Endothelial cell of umbilical vein (primary cell): ENCODE data around the gene CAMK2G. TPM values are rescaled to one million over a fixed set of nuclear protein-coding genes. Genes with fewer than 3 reads are reported as not detected.

ENCODE experiments used
- BruUV-seq: library from RNA; stranded (reverse); fragments of 400-500 nt; replicated peaks from 2 replicates; lab custom pipeline; 2021; lab: Mats Ljungman, UMichigan
- CTCF ChIA-PET: fragments of 300-600, 350-600 bp; sonication (Branson Sonifier 250); formaldehyde crosslinking; loops from one replicate; lab custom pipeline; 2021; ENCODE audit warnings: antibody characterized with exemption, inconsistent platforms; lab: Charles Lee
- POLR2A ChIA-PET: fragments of 300-600, 350-600 bp; sonication (Branson Sonifier 250); formaldehyde crosslinking; loops from one replicate; lab custom pipeline; 2021; ENCODE audit warnings: antibody characterized with exemption, inconsistent platforms; lab: Charles Lee
- DNase-seq: peaks from one replicate; pipeline ENCODE4 v3.0.0-alpha.2; 2011; ENCODE audit warnings: low read depth, low spot score
- FAIRE-seq: peaks from 2 replicates; lab custom pipeline; 2011; peaks lifted over from hg19 to GRCh38; lab: Jason Lieb, UNC
- H2AFZ ChIP-seq: 2 replicates; pipeline ENCODE4 v1.6.0; 2012; ENCODE audit warnings: low read depth, low read length, control low read depth, inconsistent platforms
- H3K27ac ChIP-seq: 2 replicates; pipeline ENCODE4 v1.5.1; 2011; ENCODE audit warnings: low read depth, mild to moderate bottlenecking, control low read depth, low read length, moderate library complexity; ENCODE audit not compliant: insufficient read depth
- H3K27me3 ChIP-seq, 2 experiments: 2 replicates each; pipeline versions ENCODE4 v1.6.0 to v1.6.1; 2011; ENCODE audit warnings: low read length in 2 of 2, mixed read lengths in 1 of 2; ENCODE audit not compliant: control insufficient read depth in 2 of 2, insufficient read depth in 2 of 2
- H3K36me3 ChIP-seq, 2 experiments: 2 replicates in 1 of 2; 3 replicates in 1 of 2; pipeline ENCODE4 v1.5.1; 2011; ENCODE audit warnings: low read length in 2 of 2, mild to moderate bottlenecking in 1 of 2, moderate library complexity in 1 of 2; ENCODE audit not compliant: control insufficient read depth in 2 of 2, insufficient read depth in 2 of 2; ENCODE audit errors: extremely low read depth in 1 of 2
- H3K4me1 ChIP-seq: 3 replicates; pipeline ENCODE4 v1.5.1; 2011; ENCODE audit warnings: mild to moderate bottlenecking, low read length; ENCODE audit not compliant: control insufficient read depth, insufficient read depth; ENCODE audit errors: extremely low read depth
- H3K4me2 ChIP-seq: 2 replicates; pipeline ENCODE4 v1.6.1; 2011; ENCODE audit warnings: low read length, control low read depth, mixed read lengths; ENCODE audit not compliant: insufficient read depth
- H3K4me3 ChIP-seq, 3 experiments: fragments of 200-600 bp in 1 of 3; sonication (generic), shearing (Covaris generic) in 1 of 3; replicated peaks in 1 of 3; 2 replicates each; pipeline ENCODE4 v1.5.1; 2011 to 2016; ENCODE audit warnings: control low read depth in 3 of 3, low read length in 3 of 3, mild to moderate bottlenecking in 2 of 3, inconsistent platforms in 1 of 3, low read depth in 1 of 3, moderate library complexity in 1 of 3; ENCODE audit not compliant: insufficient read depth in 1 of 3
- H3K79me2 ChIP-seq: 2 replicates; pipeline ENCODE4 v1.6.0; 2012; ENCODE audit warnings: low read length, inconsistent platforms; ENCODE audit not compliant: control insufficient read depth, insufficient read depth
- H3K9ac ChIP-seq: replicated peaks from 2 replicates; pipeline ENCODE3; 2011; ENCODE audit warnings: low read length, control low read depth; ENCODE audit not compliant: insufficient read depth; ENCODE audit errors: extremely low read depth
- H3K9me1 ChIP-seq: replicated peaks from 3 replicates; pipeline ENCODE4 v1.6.0; 2011; ENCODE audit warnings: mild to moderate bottlenecking, low read length; ENCODE audit not compliant: control insufficient read depth, insufficient read depth; ENCODE audit errors: extremely low read depth
- H3K9me3 ChIP-seq: replicated peaks from 2 replicates; pipeline ENCODE4 v1.5.1; 2012; ENCODE audit warnings: low read length, inconsistent platforms; ENCODE audit not compliant: control insufficient read depth, insufficient read depth
- H4K20me1 ChIP-seq: replicated peaks from 2 replicates; pipeline ENCODE3; 2011; ENCODE audit warnings: mild to moderate bottlenecking, low read length; ENCODE audit not compliant: control insufficient read depth, insufficient read depth; ENCODE audit errors: extremely low read depth
- EZH2 ChIP-seq: IDR thresholded peaks from 2 replicates; pipeline ENCODE4 v1.6.1; 2012; ENCODE audit warnings: borderline replicate concordance, low read depth, mild to moderate bottlenecking, moderate library complexity, low read length, inconsistent platforms; ENCODE audit not compliant: severe bottlenecking
- FOS ChIP-seq: IDR thresholded peaks from 2 replicates; pipeline ENCODE4 v1.6.1; 2011; ENCODE audit warnings: mild to moderate bottlenecking, low read length, moderate library complexity, borderline replicate concordance; ENCODE audit not compliant: insufficient read depth
- GATA2 ChIP-seq: IDR thresholded peaks from 2 replicates; pipeline ENCODE4 v1.7.0; 2011; ENCODE audit warnings: low read depth, mild to moderate bottlenecking, moderate library complexity, mixed read lengths, low read length; ENCODE audit not compliant: insufficient read length, insufficient read depth
- JUN ChIP-seq: IDR thresholded peaks from 2 replicates; pipeline ENCODE4 v1.6.1; 2011; ENCODE audit warnings: borderline replicate concordance, low read depth; ENCODE audit not compliant: insufficient read length, insufficient read depth
- MYC ChIP-seq: IDR thresholded peaks from one replicate; pipeline ENCODE4 v1.6.1; 2011; ENCODE audit warnings: mild to moderate bottlenecking, low read depth, low read length
- POLR2A ChIP-seq: IDR thresholded peaks from 2 replicates; pipeline ENCODE4 v1.6.1; 2012; ENCODE audit warnings: low read depth, mild to moderate bottlenecking, control low read depth, low read length
- POLR2AphosphoS5 ChIP-seq: IDR thresholded peaks from 2 replicates; pipeline ENCODE4 v1.6.1; 2012; ENCODE audit warnings: low read depth, mild to moderate bottlenecking, control low read depth, low read length, moderate library complexity; ENCODE audit not compliant: insufficient read depth
- dilution Hi-C: fragments of 300-500 bp; cut with MboI; formaldehyde crosslinking; loops from one replicate; pipeline ENCODE4 v1.15.0; 2019; ENCODE audit warnings: low sequenced_read_pairs; ENCODE audit not compliant: extremely low pct_ligation_motif_present
- intact Hi-C: fragments of 100-400 bp; cut with micrococcal nuclease; formaldehyde crosslinking; loops from one replicate; pipeline ENCODE4 v1.10.0; 2022
- polyA plus RNA-seq, 4 experiments: library from polyadenylated mRNA; depleted of rRNA in 3 of 4; stranded (reverse) in 3 of 4; unstranded in 1 of 4; fragments of >200 nt; gene quantifications; 2 replicates each; pipeline versions ENCODE4 v1.2.1 to v1.2.3, GENCODE V29; 2011 to 2012; ENCODE audit warnings: missing spikeins in 1 of 4
- total RNA-seq: library from RNA; stranded (reverse); gene quantifications from 2 replicates; pipeline ENCODE4 v1.2.3, GENCODE V29; 2021
- TF ChIP-seq, protein P1 (sequence below): IDR thresholded peaks from 2 replicates; pipeline ENCODE4 v1.6.1; 2011; ENCODE audit not compliant: insufficient read depth, insufficient read length
- TF ChIP-seq, protein P2 (sequence below), 2 donors: IDR thresholded peaks; 1 replicate in 1 of 2; 2 replicates in 1 of 2; pipeline ENCODE4 v1.5.1; 2011; ENCODE audit warnings: low read length in 2 of 2, mild to moderate bottlenecking in 2 of 2, moderate library complexity in 2 of 2, control low read depth in 1 of 2, inconsistent platforms in 1 of 2, low read depth in 1 of 2; ENCODE audit not compliant: insufficient read depth in 1 of 2; ENCODE audit errors: extremely low read depth in 1 of 2

Gene CAMK2G
- total and polyA plus RNA-seq, 2 donors (not counting 3 experiments of a cell fraction or from before 2014, with no cell fraction given), result 27.2 to 33.6 TPM

DNA sequence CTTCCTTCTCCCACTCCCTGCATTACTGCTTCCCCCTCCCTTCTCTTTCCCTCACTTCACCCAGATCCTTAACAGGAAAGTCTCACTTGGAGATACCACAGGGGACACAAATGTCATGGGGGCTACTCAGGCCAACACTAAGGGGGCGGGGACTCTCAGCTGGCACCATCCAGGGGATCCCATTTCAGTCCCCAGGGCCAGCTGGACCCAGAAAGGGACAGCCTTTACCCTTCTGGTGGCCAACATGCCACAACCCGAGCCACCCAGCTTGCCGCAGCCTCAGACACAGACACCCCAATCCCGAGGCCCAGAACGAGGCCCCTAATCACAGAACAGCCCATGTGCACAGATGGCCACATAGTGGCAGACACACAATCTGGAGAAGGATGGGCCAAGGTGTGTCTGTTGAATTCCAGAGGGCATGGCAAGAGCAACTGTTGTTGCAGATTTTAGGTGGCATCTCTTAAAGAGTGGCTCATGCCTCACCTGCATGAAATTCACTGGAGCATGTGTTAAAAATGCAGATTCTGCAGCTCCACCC lies 5.6 kb downstream of the CAMK2G start:
- CTCF ChIA-PET, result no interaction called here

More for the DNA sequence above, 5.6 kb downstream of the CAMK2G start:
- intact Hi-C loops (no loop called here), dilution Hi-C loops (no loop called here)
- H3K9me3 ChIP-seq, result no peaks in the 10 kb centered on the region
- no peak overlapping the region for H3K9ac ChIP-seq
- FAIRE-seq, result no peak
- POLR2A ChIA-PET, result no interaction called here
- no TSS peak for BruUV-seq
- H3K4me3 ChIP-seq, result no peak overlapping the region
- H3K79me2 ChIP-seq, result peaks cover 7% of the 10 kb centered on the region
- H3K4me2 ChIP-seq, result no peak overlapping the region
- H2AFZ ChIP-seq, result no peak overlapping the region
- no peak overlapping the region for H3K27ac ChIP-seq
- H3K4me1 ChIP-seq, result peaks cover 17% of the 10 kb centered on the region
- H3K9me1 ChIP-seq, result no peaks in the 10 kb centered on the region
- DNase-seq, result no peak
- H3K27me3 ChIP-seq, result no peaks in the 10 kb centered on the region
- H4K20me1 ChIP-seq, result no peaks in the 10 kb centered on the region
- H3K36me3 ChIP-seq, result peaks cover 6 to 11% of the 10 kb centered on the region in 2 experiments
- TF ChIP-seq JUN, result no peak
- TF ChIP-seq, protein P1, sequence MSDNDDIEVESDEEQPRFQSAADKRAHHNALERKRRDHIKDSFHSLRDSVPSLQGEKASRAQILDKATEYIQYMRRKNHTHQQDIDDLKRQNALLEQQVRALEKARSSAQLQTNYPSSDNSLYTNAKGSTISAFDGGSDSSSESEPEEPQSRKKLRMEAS, result no peak
- TF ChIP-seq POLR2AphosphoS5, result no peak
- TF ChIP-seq POLR2A, result no peak
- TF ChIP-seq FOS, result no peak
- TF ChIP-seq MYC, result no peak
- TF ChIP-seq GATA2, result no peak
- TF ChIP-seq EZH2, result no peak
- TF ChIP-seq, protein P2, sequence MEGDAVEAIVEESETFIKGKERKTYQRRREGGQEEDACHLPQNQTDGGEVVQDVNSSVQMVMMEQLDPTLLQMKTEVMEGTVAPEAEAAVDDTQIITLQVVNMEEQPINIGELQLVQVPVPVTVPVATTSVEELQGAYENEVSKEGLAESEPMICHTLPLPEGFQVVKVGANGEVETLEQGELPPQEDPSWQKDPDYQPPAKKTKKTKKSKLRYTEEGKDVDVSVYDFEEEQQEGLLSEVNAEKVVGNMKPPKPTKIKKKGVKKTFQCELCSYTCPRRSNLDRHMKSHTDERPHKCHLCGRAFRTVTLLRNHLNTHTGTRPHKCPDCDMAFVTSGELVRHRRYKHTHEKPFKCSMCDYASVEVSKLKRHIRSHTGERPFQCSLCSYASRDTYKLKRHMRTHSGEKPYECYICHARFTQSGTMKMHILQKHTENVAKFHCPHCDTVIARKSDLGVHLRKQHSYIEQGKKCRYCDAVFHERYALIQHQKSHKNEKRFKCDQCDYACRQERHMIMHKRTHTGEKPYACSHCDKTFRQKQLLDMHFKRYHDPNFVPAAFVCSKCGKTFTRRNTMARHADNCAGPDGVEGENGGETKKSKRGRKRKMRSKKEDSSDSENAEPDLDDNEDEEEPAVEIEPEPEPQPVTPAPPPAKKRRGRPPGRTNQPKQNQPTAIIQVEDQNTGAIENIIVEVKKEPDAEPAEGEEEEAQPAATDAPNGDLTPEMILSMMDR (IDR thresholded peaks at IDR 0.05; ENCODE audit: extremely low read depth in 1 of 2, insufficient read depth in 1 of 2, low read depth in 1 of 2, low read length in 2 of 2), result no peak
